T-helper 17 cell (primary cell): Measurements from ENCODE around the gene ZNF236. TPM values are rescaled to one million over a fixed set of nuclear protein-coding genes. Genes with fewer than 3 reads are reported as not detected.

Experiments used
- ATAC-seq: fragments of 150-1000 bp; cut with Tn5 transposase; 2 replicates; pipeline ENCODE4 v1.10.0; 2021; ENCODE audit warnings: mild to moderate bottlenecking, moderate library complexity
- DNase-seq, 3 donors: peaks; one replicate each; pipeline versions ENCODE4 v3.0.0 to v3.0.0-alpha.2; 2020 to 2021
- H3K9me3 ChIP-seq: one replicate; pipeline ENCODE4 v1.7.0; 2013; ENCODE audit warnings: low read length, mild to moderate bottlenecking; ENCODE audit not compliant: control insufficient read depth, poor library complexity, severe bottlenecking
- H3K27ac Mint-ChIP-seq: one replicate; pipeline ENCODE4 v1.8.0; 2022; ENCODE audit warnings: mild to moderate bottlenecking, moderate library complexity, mixed read lengths
- H3K27me3 Mint-ChIP-seq: one replicate; pipeline ENCODE4 v1.8.0; 2022; ENCODE audit warnings: mixed read lengths
- H3K36me3 Mint-ChIP-seq: one replicate; pipeline ENCODE4 v1.8.0; 2022; ENCODE audit warnings: low read depth, mixed read lengths
- H3K4me1 Mint-ChIP-seq: one replicate; pipeline ENCODE4 v1.8.0; 2022; ENCODE audit warnings: mild to moderate bottlenecking, mixed read lengths
- H3K4me3 Mint-ChIP-seq: one replicate; pipeline ENCODE4 v1.8.0; 2022; ENCODE audit warnings: mild to moderate bottlenecking, moderate library complexity, mixed read lengths
- total RNA-seq, 4 donors: library from RNA in 2 of 4; stranded (reverse) in 2 of 4; gene quantifications; one replicate each; pipeline ENCODE4 v1.2.3 and lab custom pipeline; 2022 to 2026

The ZNF236 gene
- total RNA-seq, 2 donors from 2014 or later = 29.5 to 29.9 TPM

GRCh38 chr18:76824754-76825153, 2.4 kb downstream of the ZNF236 start:
- Mint-ChIP-seq H3K4me1 (peaks cover 36% of the 10 kb centered on the region), H3K27me3 (no peaks in the 10 kb centered on the region), H3K4me3 (peak overlapping the region; percentile 62), H3K27ac (peak overlapping the region; percentile 83), H3K36me3 (no peaks in the 10 kb centered on the region)
- ATAC-seq (no peak), DNase-seq (no peak)
- no peaks in the 10 kb centered on the region for H3K9me3 ChIP-seq

- Mint-ChIP-seq H3K36me3 (no peaks in the 10 kb centered on the region), H3K4me3 (no peak overlapping the region), H3K4me1 (peaks cover 32% of the 10 kb centered on the region), H3K27ac (peak overlapping the region; percentile 57), H3K27me3 (no peaks in the 10 kb centered on the region)
- no peaks in the 10 kb centered on the region for H3K9me3 ChIP-seq
- DNase-seq (no peak), ATAC-seq (no peak)
Observed at GRCh38 chr18:76827205-76828200, 5.1 kb downstream of the ZNF236 start.

GRCh38 chr18:76834379-76834778, 12.0 kb downstream of the ZNF236 start:
- Mint-ChIP-seq H3K27ac (peak overlapping the region; percentile 14), H3K36me3 (no peaks in the 10 kb centered on the region), H3K4me3 (no peak overlapping the region), H3K4me1 (peaks cover 33% of the 10 kb centered on the region), H3K27me3 (no peaks in the 10 kb centered on the region)
- no peak for ATAC-seq
- no peak for DNase-seq
- H3K9me3 ChIP-seq = no peaks in the 10 kb centered on the region

GRCh38 chr18:76835380-76835779, 13.0 kb downstream of the ZNF236 start:
- Mint-ChIP-seq H3K27ac (peak overlapping the region; percentile 24), H3K4me3 (no peak overlapping the region), H3K4me1 (peaks cover 31% of the 10 kb centered on the region), H3K36me3 (no peaks in the 10 kb centered on the region), H3K27me3 (no peaks in the 10 kb centered on the region)
- no peaks in the 10 kb centered on the region for H3K9me3 ChIP-seq
- DNase-seq (no peak), ATAC-seq (no peak)

GRCh38 chr18:76837071-76837470, 14.7 kb downstream of the ZNF236 start:
- ATAC-seq (no peak), DNase-seq (no peak)
- Mint-ChIP-seq H3K36me3 (no peaks in the 10 kb centered on the region), H3K4me3 (no peak overlapping the region), H3K27ac (peak overlapping the region; percentile 82), H3K27me3 (no peaks in the 10 kb centered on the region), H3K4me1 (peaks cover 28% of the 10 kb centered on the region)
- H3K9me3 ChIP-seq = no peaks in the 10 kb centered on the region

GRCh38 chr18:76838182-76838581, 15.8 kb downstream of the ZNF236 start:
- Mint-ChIP-seq H3K4me3 (no peak overlapping the region), H3K27me3 (no peaks in the 10 kb centered on the region), H3K36me3 (no peaks in the 10 kb centered on the region), H3K27ac (peak overlapping the region; percentile 82), H3K4me1 (peaks cover 26% of the 10 kb centered on the region)
- DNase-seq (no peak), ATAC-seq (no peak)
- no peaks in the 10 kb centered on the region for H3K9me3 ChIP-seq

GRCh38 chr18:76839086-76839794, 16.9 kb downstream of the ZNF236 start:
- ATAC-seq (no peak), DNase-seq (no peak)
- H3K27me3 Mint-ChIP-seq = no peaks in the 10 kb centered on the region
- H3K9me3 ChIP-seq = no peaks in the 10 kb centered on the region
- peak overlapping the region; percentile 82 for H3K27ac Mint-ChIP-seq
- no peaks in the 10 kb centered on the region for H3K36me3 Mint-ChIP-seq
- H3K4me1 Mint-ChIP-seq = peaks cover 27% of the 10 kb centered on the region
- no peak overlapping the region for H3K4me3 Mint-ChIP-seq

GRCh38 chr18:76842837-76843530, 20.6 kb downstream of the ZNF236 start:
- ATAC-seq (no peak), DNase-seq (no peak)
- Mint-ChIP-seq H3K27ac (no peak overlapping the region), H3K4me3 (no peak overlapping the region), H3K36me3 (no peaks in the 10 kb centered on the region), H3K4me1 (peaks cover 22% of the 10 kb centered on the region), H3K27me3 (no peaks in the 10 kb centered on the region)
- H3K9me3 ChIP-seq = no peaks in the 10 kb centered on the region

- DNase-seq = no peak
- H3K27me3 Mint-ChIP-seq = no peaks in the 10 kb centered on the region
- H3K27ac Mint-ChIP-seq = peak overlapping the region; percentile 72
- ATAC-seq = no peak
- no peak overlapping the region for H3K4me3 Mint-ChIP-seq
- no peaks in the 10 kb centered on the region for H3K36me3 Mint-ChIP-seq
- H3K4me1 Mint-ChIP-seq = peaks cover 17% of the 10 kb centered on the region
- H3K9me3 ChIP-seq = no peaks in the 10 kb centered on the region
Observed at GRCh38 chr18:76844144-76844543, 21.8 kb downstream of the ZNF236 start.

GRCh38 chr18:76844742-76845477, 22.6 kb downstream of the ZNF236 start:
- ATAC-seq (no peak), DNase-seq (no peak)
- H3K9me3 ChIP-seq = no peaks in the 10 kb centered on the region
- Mint-ChIP-seq H3K27ac (no peak overlapping the region), H3K27me3 (no peaks in the 10 kb centered on the region), H3K4me3 (no peak overlapping the region), H3K4me1 (peaks cover 19% of the 10 kb centered on the region), H3K36me3 (no peaks in the 10 kb centered on the region)

- H3K9me3 ChIP-seq = no peaks in the 10 kb centered on the region
- peaks cover 20% of the 10 kb centered on the region for H3K4me1 Mint-ChIP-seq
- no peaks in the 10 kb centered on the region for H3K36me3 Mint-ChIP-seq
- H3K4me3 Mint-ChIP-seq = no peak overlapping the region
- no peaks in the 10 kb centered on the region for H3K27me3 Mint-ChIP-seq
- no peak overlapping the region for H3K27ac Mint-ChIP-seq
- ATAC-seq = no peak
- no peak for DNase-seq
Observed at GRCh38 chr18:76846217-76846616, 23.9 kb downstream of the ZNF236 start.

- ATAC-seq (no peak), DNase-seq (no peak)
- no peak overlapping the region for H3K4me3 Mint-ChIP-seq
Observed at GRCh38 chr18:76847916-76848315, 25.6 kb downstream of the ZNF236 start.

More at GRCh38 chr18:76847916-76848315, 25.6 kb downstream of the ZNF236 start:
- H3K9me3 ChIP-seq = no peaks in the 10 kb centered on the region
- Mint-ChIP-seq H3K27me3 (no peaks in the 10 kb centered on the region), H3K27ac (no peak overlapping the region), H3K36me3 (no peaks in the 10 kb centered on the region), H3K4me1 (peaks cover 20% of the 10 kb centered on the region)
